HG03575 (cell line): ENCODE results near the gene MYNN.

Source experiments
- ATAC-seq: cut with Tn5 transposase; IDR thresholded peaks from one replicate; pipeline ENCODE4 v1.9.1; 2021; ENCODE audit not compliant: unreplicated experiment, insufficient number of reproducible peaks, low FRiP score; ENCODE audit errors: extremely low read depth

Gene MYNN

DNA sequence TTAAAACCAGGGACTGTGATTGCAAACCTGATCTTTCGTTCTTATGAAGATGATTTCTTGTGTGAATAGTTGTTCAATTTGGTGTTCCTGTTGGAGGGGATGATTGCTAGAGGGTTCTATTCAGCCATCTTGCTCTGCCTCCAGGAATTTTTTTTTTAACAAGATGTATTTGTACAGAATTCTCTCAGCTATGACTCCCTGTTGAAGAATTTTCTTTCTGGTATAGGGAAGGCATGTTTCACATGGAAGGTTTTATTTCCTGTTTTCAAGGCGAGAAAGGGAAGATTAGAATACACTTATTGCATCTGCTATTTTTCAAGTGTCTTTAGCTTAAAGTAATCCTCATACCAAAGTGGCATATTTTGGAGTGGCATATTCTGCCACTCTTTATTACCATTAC lies 45.1 kb downstream of the MYNN start:
- no peak for ATAC-seq

DNA sequence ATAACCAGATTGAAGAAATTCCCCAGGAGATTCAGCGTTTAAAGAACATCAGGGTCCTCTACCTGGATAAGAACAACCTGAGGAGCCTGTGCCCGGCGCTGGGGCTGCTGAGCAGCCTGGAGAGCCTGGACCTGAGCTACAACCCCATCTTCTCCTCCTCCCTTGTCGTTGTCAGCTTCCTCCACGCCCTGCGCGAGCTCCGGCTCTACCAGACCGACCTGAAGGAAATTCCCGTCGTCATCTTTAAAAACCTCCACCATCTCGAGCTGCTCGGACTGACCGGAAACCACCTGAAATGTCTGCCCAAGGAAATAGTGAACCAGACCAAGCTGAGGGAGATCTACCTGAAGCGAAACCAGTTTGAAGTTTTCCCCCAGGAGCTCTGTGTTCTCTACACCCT lies 48.9 kb downstream of the MYNN start:
- no peak for ATAC-seq

DNA sequence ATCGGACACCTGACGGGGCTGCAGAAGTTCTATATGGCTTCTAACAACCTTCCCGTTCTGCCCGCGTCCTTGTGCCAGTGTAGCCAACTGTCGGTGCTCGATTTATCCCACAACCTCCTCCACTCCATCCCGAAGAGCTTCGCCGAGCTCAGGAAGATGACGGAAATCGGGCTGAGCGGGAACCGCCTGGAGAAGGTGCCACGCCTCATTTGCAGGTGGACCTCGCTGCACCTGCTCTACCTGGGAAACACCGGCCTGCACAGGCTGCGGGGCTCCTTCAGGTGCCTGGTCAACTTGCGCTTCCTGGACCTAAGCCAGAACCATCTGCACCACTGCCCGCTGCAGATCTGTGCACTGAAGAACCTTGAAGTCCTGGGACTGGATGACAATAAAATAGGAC lies 49.3 kb downstream of the MYNN start:
- no peak for ATAC-seq

DNA sequence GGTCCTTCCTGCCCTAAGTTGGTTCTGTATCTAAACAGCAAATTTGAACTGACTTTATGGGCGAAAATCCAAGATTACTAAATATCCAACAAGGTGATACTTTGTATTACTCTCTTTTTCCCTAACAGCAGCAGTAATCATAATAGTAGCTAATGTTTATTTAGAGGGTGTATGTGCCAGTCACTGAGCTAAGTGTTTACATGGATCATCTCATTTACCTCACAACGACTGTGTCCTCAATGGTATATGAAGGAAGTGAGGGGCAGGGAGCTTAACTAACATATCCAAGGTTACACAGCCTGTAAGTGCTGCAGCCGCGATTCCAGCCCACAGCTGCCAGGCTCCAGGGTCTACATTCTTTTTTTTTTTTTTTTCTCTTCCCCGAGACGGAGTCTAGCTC lies 49.8 kb downstream of the MYNN start:
- no peak for ATAC-seq

DNA sequence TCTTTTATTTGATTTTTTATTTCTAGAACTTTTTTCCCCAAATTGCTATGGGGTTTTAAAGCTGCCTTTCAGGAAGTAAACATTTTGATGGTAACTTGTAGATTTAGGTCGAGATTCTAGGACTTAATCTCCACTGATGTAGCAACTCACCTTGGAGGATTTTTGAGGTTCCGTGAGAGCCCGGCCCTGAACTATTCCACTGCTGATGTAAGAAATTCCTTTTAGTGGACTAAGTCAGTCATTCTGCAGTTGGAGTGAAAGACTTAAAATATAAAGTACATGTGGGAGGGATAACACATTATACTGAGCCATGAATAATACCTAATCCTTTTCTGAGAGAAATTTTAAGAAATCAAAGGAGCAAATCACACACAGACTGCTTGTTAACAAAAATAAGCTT lies 52.1 kb downstream of the MYNN start:
- ATAC-seq: no peak

DNA sequence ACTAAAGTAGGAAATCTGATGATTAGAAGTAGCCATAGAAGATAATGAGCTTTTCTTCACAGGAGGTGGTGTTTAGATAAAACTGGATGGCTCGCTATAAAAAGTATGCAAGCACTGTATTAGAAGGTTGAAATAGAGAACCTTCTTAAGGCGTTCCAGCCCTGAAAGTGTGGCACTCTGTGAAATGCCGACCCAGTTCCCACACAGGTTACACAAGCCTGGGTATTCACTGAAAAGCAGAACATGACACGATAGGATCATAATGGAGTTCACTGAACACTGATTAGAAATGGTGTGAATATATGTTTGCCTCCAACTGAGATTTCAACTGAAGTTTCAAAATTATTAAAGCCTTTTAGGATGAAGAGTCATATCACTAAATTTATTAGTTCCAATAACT lies 54.5 kb downstream of the MYNN start:
- no peak for ATAC-seq

DNA sequence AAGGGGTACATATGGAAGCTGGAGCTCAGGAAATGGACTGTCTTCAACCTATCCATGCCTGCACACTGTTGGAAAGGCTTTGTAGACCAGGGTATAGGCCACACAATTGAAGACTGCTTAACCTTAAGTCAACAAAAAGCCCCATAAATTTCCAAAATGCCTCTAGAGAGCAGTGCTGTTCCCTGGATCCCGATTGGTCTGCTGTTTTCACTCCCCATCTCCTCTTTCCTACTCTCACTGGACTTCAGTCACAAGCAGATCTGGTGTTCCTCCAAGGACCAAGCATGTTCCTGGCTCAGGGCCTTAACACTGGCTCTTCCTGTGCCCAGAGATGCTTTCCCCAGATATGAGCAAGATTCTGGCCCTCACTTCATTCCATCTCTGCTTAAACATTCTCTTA lies 62.3 kb downstream of the MYNN start:
- no peak for ATAC-seq

DNA sequence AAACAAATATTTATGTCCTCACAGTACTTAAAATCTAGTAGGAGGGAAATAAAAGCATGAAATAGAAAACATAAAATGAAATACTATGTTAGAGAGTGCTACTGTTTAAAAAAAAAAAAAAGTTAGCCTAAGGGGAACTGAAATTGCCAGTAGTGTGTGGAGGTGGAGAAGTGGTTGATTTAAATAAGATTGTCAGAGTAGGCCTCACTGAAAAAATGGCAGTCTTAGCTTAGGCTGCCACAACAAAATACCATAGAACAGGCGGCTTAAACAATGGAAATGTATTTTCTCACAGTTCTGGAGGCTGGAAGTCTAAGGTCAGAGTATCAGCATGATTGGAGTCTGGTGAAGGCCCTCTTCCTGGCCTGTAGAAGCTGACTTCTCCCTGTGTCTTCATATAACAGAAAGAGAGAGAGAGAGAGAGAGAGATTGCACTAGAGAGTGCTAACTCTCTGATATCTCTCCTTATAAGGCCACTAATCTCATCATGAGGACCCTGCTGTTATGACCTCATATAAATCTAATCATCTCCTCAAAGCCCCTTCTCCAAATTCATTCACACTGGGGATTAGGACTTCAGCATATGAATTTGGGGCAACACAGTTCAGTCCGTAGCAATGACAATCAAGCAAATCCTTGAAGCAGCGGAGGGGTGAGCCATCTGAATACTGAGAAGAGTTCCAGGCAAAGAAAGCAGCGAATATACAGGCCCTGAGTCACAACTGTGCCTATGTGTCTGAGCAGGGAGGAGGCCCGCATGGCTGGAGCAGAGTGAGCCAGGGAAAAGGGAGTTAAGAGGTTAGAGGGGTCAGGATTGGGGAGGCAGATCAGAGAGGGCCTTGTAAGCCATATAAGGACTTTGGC lies 63.1 kb downstream of the MYNN start:
- peak; percentile 63 for ATAC-seq

DNA sequence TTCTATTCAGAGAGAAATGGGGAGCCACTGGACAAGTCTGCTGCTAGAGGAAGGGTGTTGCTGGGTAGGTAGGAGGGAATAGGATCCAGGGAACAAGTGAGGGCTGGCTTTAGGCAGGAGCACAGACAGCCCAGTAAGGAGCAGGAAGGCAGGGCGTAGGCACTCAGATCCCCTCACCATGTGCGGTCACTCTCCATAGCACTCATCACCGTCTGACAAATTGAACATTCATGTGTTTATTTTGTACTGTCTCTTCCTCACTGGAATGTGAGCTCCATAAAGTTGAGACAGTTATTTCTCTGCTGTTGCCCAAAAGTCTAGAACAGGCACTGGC lies 63.7 kb downstream of the MYNN start:
- ATAC-seq: no peak

DNA sequence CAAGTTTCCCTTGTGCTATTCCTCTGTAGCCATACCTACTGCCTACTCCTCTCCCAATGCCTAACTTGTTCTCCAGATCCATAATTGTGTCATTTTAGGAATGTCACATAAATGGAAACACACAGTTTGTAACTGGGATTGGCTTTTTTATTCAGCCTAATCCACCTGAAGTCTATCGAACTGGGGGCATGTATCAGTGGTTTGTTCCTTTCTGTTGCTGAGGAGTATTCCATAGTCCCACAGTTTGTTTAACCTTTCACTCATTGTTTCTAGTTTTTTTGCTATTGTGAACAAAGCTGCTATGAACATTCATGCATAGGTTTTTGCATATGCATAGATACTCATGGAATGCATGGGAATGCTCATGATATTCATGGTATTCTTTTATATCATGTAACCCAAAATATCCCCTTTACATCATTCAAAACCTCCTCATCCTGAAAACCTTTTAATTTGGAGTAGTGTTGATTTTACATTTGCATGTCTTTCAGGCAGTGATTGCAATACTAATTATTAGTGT lies 65.4 kb downstream of the MYNN start:
- no peak for ATAC-seq
